Anterior cingulate cortex (tissue), 58 donors: Measurements from ENCODE around the gene SLC26A8.
A peak's percentile ranks its signal among the peaks of the same experiment; 100 is the strongest.
"Not testable (repeated sequence)": the region's sequence is repeated elsewhere in the genome, so short reads cannot be mapped to it uniquely, and the experiment has no call there.

ENCODE experiments used
- DNase-seq, 58 donors: peaks; one replicate each; lab custom pipeline; 2025; lab: John Stamatoyannopoulos, UW

SLC26A8 gene

GRCh38 chr6:35919827-35920751 is 104.4 kb downstream of the SLC26A8 start:
- peak in 20 of 58 donors; percentile 4 to 43 (median 10) for DNase-seq

- DNase-seq: no peak
Measured at GRCh38 chr6:35919085-35919826, 105.2 kb downstream of the SLC26A8 start.

- DNase-seq: not testable (repeated sequence)
Measured at GRCh38 chr6:35916893-35917292, 107.5 kb downstream of the SLC26A8 start.

- DNase-seq: no peak
Measured at GRCh38 chr6:35916056-35916455, 108.4 kb downstream of the SLC26A8 start.

- no peak for DNase-seq
Measured at GRCh38 chr6:35914536-35914935, 109.9 kb downstream of the SLC26A8 start.

- no peak for DNase-seq
Measured at GRCh38 chr6:35911871-35912653, 112.4 kb downstream of the SLC26A8 start.

GRCh38 chr6:35909571-35909970 is 114.9 kb downstream of the SLC26A8 start:
- DNase-seq: not testable (repeated sequence)

- DNase-seq: not testable (repeated sequence)
Measured at GRCh38 chr6:35908753-35909401, 115.6 kb downstream of the SLC26A8 start.

GRCh38 chr6:35907750-35908149 is 116.7 kb downstream of the SLC26A8 start:
- DNase-seq: no peak

GRCh38 chr6:35906499-35906846 is 118.0 kb downstream of the SLC26A8 start:
- no peak for DNase-seq

GRCh38 chr6:35905841-35906498 is 118.5 kb downstream of the SLC26A8 start:
- DNase-seq: no peak

GRCh38 chr6:35905141-35905785 is 119.2 kb downstream of the SLC26A8 start:
- DNase-seq: no peak

GRCh38 chr6:35903679-35904078 is 120.8 kb downstream of the SLC26A8 start:
- no peak for DNase-seq

- no peak for DNase-seq
Measured at GRCh38 chr6:35900448-35900847, 124.0 kb downstream of the SLC26A8 start.

GRCh38 chr6:35898003-35898402 is 126.4 kb downstream of the SLC26A8 start:
- DNase-seq: no peak

- no peak for DNase-seq
Measured at GRCh38 chr6:35897486-35897885, 127.0 kb downstream of the SLC26A8 start.

GRCh38 chr6:35897036-35897435 is 127.4 kb downstream of the SLC26A8 start:
- DNase-seq: no peak

- DNase-seq: no peak
Measured at GRCh38 chr6:35896228-35896627, 128.2 kb downstream of the SLC26A8 start.

- DNase-seq: no peak
Measured at GRCh38 chr6:35895560-35895959, 128.9 kb downstream of the SLC26A8 start.
